Mesenchymal stem cell (in vitro differentiated cells and primary cell): ENCODE measurements around the gene OR51B4.
A peak's percentile ranks its signal among the peaks of the same experiment; 100 is the strongest.

Experiments used
- DNase-seq: peaks from one replicate; pipeline ENCODE4 v3.0.0-alpha.2; 2013
- H2AFZ ChIP-seq: one replicate; pipeline ENCODE4 v1.6.1; 2013; ENCODE audit warnings: low read depth, mild to moderate bottlenecking, control low read depth, inconsistent platforms, low read length, moderate library complexity
- H2AK5ac ChIP-seq: 2 replicates; pipeline ENCODE4 v1.6.1; 2013; ENCODE audit warnings: low read length, moderate library complexity, mild to moderate bottlenecking, inconsistent platforms; ENCODE audit not compliant: severe bottlenecking
- H2BK120ac ChIP-seq: one replicate; pipeline ENCODE4 v1.6.1; 2013; ENCODE audit warnings: low read depth, mild to moderate bottlenecking, inconsistent platforms, low read length, moderate library complexity
- H2BK12ac ChIP-seq, 2 experiments: one replicate each; pipeline ENCODE4 v1.6.1; 2013; ENCODE audit warnings: inconsistent platforms in 2 of 2, low read length in 2 of 2, mild to moderate bottlenecking in 2 of 2, moderate library complexity in 2 of 2, control low read depth in 1 of 2
- H2BK15ac ChIP-seq: one replicate; pipeline ENCODE4 v1.6.1; 2013; ENCODE audit warnings: mild to moderate bottlenecking, low read depth, inconsistent platforms; ENCODE audit not compliant: poor library complexity, severe bottlenecking
- H2BK5ac ChIP-seq: 2 replicates; pipeline ENCODE4 v1.6.1; 2013; ENCODE audit warnings: low read depth, mild to moderate bottlenecking, low read length, control low read depth, inconsistent platforms; ENCODE audit not compliant: poor library complexity, severe bottlenecking
- H3K14ac ChIP-seq, 2 experiments: one replicate each; pipeline ENCODE4 v1.6.1; 2013; ENCODE audit warnings: inconsistent platforms in 2 of 2, low read length in 2 of 2, control low read depth in 1 of 2, mild to moderate bottlenecking in 1 of 2, moderate library complexity in 1 of 2
- H3K18ac ChIP-seq, 2 experiments: one replicate each; pipeline ENCODE4 v1.6.1; 2013; ENCODE audit warnings: inconsistent platforms in 2 of 2, low read length in 2 of 2, control low read depth in 1 of 2, low read depth in 1 of 2, mild to moderate bottlenecking in 1 of 2
- H3K23ac ChIP-seq, 2 experiments: one replicate each; pipeline ENCODE4 v1.6.1; 2013; ENCODE audit warnings: inconsistent platforms in 2 of 2, low read length in 2 of 2, mild to moderate bottlenecking in 2 of 2, moderate library complexity in 2 of 2, control low read depth in 1 of 2
- H3K27ac ChIP-seq: 2 replicates; pipeline ENCODE4 v1.5.1; 2013; ENCODE audit warnings: mild to moderate bottlenecking, moderate library complexity, low read length, control low read depth, inconsistent platforms; ENCODE audit not compliant: poor library complexity, severe bottlenecking
- H3K27me3 ChIP-seq, 2 experiments: 2 replicates each; pipeline versions ENCODE4 v1.6.1 to v1.7.0; 2013; ENCODE audit warnings: low read length in 2 of 2, mild to moderate bottlenecking in 2 of 2, moderate library complexity in 2 of 2, control low read depth in 1 of 2, inconsistent platforms in 1 of 2; ENCODE audit not compliant: control insufficient read depth in 1 of 2, insufficient read depth in 1 of 2
- H3K36me3 ChIP-seq, 2 experiments: 2 replicates each; pipeline versions ENCODE4 v1.6.1 to v1.7.0; 2013; ENCODE audit warnings: low read length in 2 of 2, control low read depth in 1 of 2, inconsistent platforms in 1 of 2, low read depth in 1 of 2, mild to moderate bottlenecking in 1 of 2; ENCODE audit not compliant: insufficient read depth in 2 of 2, control insufficient read depth in 1 of 2
- H3K4ac ChIP-seq, 2 experiments: one replicate each; pipeline ENCODE4 v1.6.1; 2013; ENCODE audit warnings: inconsistent platforms in 2 of 2, low read length in 2 of 2, mild to moderate bottlenecking in 2 of 2, moderate library complexity in 2 of 2, control low read depth in 1 of 2, low read depth in 1 of 2
- H3K4me1 ChIP-seq: 2 replicates; pipeline ENCODE4 v1.6.1; 2013; ENCODE audit warnings: low read depth, low read length, control low read depth; ENCODE audit not compliant: control insufficient read depth, insufficient read depth
- H3K4me2 ChIP-seq: 2 replicates; pipeline ENCODE4 v1.6.1; 2013; ENCODE audit warnings: low read length, mild to moderate bottlenecking, inconsistent platforms; ENCODE audit not compliant: poor library complexity, severe bottlenecking
- H3K4me3 ChIP-seq, 2 experiments: 2 replicates each; pipeline versions ENCODE4 v1.5.1 to v1.7.0; 2013; ENCODE audit warnings: low read length in 2 of 2, mild to moderate bottlenecking in 2 of 2, control low read depth in 1 of 2, low read depth in 1 of 2; ENCODE audit not compliant: insufficient read depth in 1 of 2
- H3K79me1 ChIP-seq: replicated peaks from 2 replicates; pipeline ENCODE4 v1.6.1; 2013; ENCODE audit warnings: mild to moderate bottlenecking, control low read depth, low read length, inconsistent platforms; ENCODE audit not compliant: poor library complexity, severe bottlenecking
- H3K9ac ChIP-seq: 2 replicates; pipeline ENCODE4 v1.7.0; 2013; ENCODE audit warnings: mild to moderate bottlenecking, low read length, moderate library complexity
- H3K9me3 ChIP-seq: 2 replicates; pipeline ENCODE4 v1.7.0; 2013; ENCODE audit warnings: mild to moderate bottlenecking, low read length; ENCODE audit not compliant: control insufficient read depth
- H4K8ac ChIP-seq: one replicate; pipeline ENCODE4 v1.6.1; 2013; ENCODE audit warnings: inconsistent platforms, mild to moderate bottlenecking, low read length, moderate library complexity
- H4K91ac ChIP-seq: one replicate; pipeline ENCODE4 v1.6.1; 2013; ENCODE audit warnings: mild to moderate bottlenecking, low read length, inconsistent platforms
- WGBS: methylation state at CpG from one replicate; pipeline ENCODE4 v1.1.7; 2013; ENCODE audit warnings: mixed read lengths; 5-methylcytosine and 5-hydroxymethylcytosine counted together

OR51B4 gene

DNA sequence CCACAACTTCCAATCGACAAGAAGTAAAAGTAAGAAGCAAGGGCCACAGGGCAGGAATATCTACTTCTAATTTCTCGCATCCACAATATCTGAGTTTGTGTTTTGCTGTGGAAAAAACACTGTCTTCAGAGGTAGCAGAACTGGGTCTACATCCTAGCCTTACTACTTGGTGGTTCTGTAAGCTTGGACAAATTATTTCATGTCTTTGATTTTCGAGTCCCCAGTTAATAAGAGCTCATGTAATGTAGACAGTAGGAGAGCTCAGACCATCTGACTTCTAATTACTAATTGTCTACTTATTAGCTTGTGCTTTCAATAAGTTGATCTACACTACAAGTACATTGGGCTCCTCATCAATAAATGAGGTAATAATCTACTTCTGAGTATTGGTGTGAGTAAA is 18.7 kb downstream of the OR51B4 start:
- no peak overlapping the region for H3K23ac ChIP-seq
- H2AK5ac ChIP-seq: no peak overlapping the region
- no peak overlapping the region for H3K27ac ChIP-seq
- H3K27me3 ChIP-seq: no peaks in the 10 kb centered on the region
- no peak overlapping the region for H2BK5ac ChIP-seq
- no peak overlapping the region for H2AFZ ChIP-seq
- no peak overlapping the region for H2BK15ac ChIP-seq
- no peaks in the 10 kb centered on the region for H3K79me1 ChIP-seq
- no peak overlapping the region for H3K9ac ChIP-seq
- peak overlapping the region in 1 of 2 experiments; percentile 6 for H2BK12ac ChIP-seq
- H3K4ac ChIP-seq: no peak overlapping the region
- no peaks in the 10 kb centered on the region for H3K36me3 ChIP-seq
- H3K14ac ChIP-seq: no peak overlapping the region
- H3K4me3 ChIP-seq: no peak overlapping the region
- no peak overlapping the region for H3K4me2 ChIP-seq
- no peak for DNase-seq
- H4K91ac ChIP-seq: no peak overlapping the region
- H4K8ac ChIP-seq: no peak overlapping the region
- H3K18ac ChIP-seq: no peak overlapping the region
- WGBS: 100% methylated on average over 2 of the region's 3 CpGs
- H3K4me1 ChIP-seq: peaks cover 3% of the 10 kb centered on the region
- no peaks in the 10 kb centered on the region for H3K9me3 ChIP-seq
- no peak overlapping the region for H2BK120ac ChIP-seq

DNA sequence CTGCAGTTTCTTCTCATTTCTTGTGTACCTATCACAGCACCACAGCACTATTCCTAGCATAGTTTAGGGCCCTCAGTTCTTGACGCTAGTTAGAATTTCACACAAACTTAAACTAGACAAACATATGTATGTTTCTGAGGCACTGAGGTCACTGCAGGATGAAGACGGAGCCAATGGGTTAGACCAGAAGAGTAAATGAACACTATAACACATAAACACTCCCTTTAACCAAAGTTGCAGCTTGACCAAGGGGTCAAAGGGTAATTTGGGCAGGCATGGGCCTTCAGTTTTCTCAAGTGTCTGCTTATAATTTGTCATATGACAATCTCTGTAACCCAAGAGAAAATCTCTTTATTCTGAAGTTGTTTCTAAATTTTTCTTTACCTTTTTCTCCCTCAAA is 19.1 kb downstream of the OR51B4 start:
- H4K8ac ChIP-seq: no peak overlapping the region
- H3K18ac ChIP-seq: no peak overlapping the region
- H3K9ac ChIP-seq: no peak overlapping the region
- H3K36me3 ChIP-seq: no peaks in the 10 kb centered on the region
- DNase-seq: no peak
- H2BK5ac ChIP-seq: no peak overlapping the region
- 79% methylated on average over 2 of the region's 2 CpGs for WGBS
- H2BK12ac ChIP-seq: no peak overlapping the region
- no peak overlapping the region for H2BK15ac ChIP-seq
- no peak overlapping the region for H2BK120ac ChIP-seq
- H4K91ac ChIP-seq: no peak overlapping the region
- H3K4me3 ChIP-seq: no peak overlapping the region
- no peak overlapping the region for H2AFZ ChIP-seq
- no peak overlapping the region for H3K4me2 ChIP-seq
- H3K14ac ChIP-seq: no peak overlapping the region
- no peak overlapping the region for H3K23ac ChIP-seq
- peaks cover 3% of the 10 kb centered on the region for H3K4me1 ChIP-seq
- no peak overlapping the region for H2AK5ac ChIP-seq
- H3K27me3 ChIP-seq: no peaks in the 10 kb centered on the region
- no peaks in the 10 kb centered on the region for H3K79me1 ChIP-seq
- H3K9me3 ChIP-seq: no peaks in the 10 kb centered on the region
- no peak overlapping the region for H3K27ac ChIP-seq
- no peak overlapping the region for H3K4ac ChIP-seq

GRCh38 chr11:5281596-5281995 is 20.1 kb downstream of the OR51B4 start:
- no peak for DNase-seq
- Histone ChIP-seq H4K8ac (no peak overlapping the region), H3K27ac (no peak overlapping the region), H4K91ac (no peak overlapping the region), H3K9me3 (no peaks in the 10 kb centered on the region), H3K23ac (no peak overlapping the region), H2AFZ (no peak overlapping the region), H3K18ac (no peak overlapping the region), H2BK120ac (no peak overlapping the region), H2BK5ac (no peak overlapping the region), H2BK15ac (no peak overlapping the region), H3K4me2 (no peak overlapping the region), H3K9ac (no peak overlapping the region), H3K79me1 (no peaks in the 10 kb centered on the region), H3K4ac (peak overlapping the region in 1 of 2 experiments; percentile 63), H3K27me3 (no peaks in the 10 kb centered on the region), H3K4me3 (no peak overlapping the region), H2AK5ac (peak overlapping the region; percentile 5), H2BK12ac (peak overlapping the region in 1 of 2 experiments; percentile 68), H3K14ac (no peak overlapping the region), H3K4me1 (peaks cover 3% of the 10 kb centered on the region), H3K36me3 (no peaks in the 10 kb centered on the region)

- Histone ChIP-seq H3K79me1 (no peaks in the 10 kb centered on the region), H2AFZ (no peak overlapping the region), H2AK5ac (no peak overlapping the region), H3K27me3 (no peaks in the 10 kb centered on the region), H3K18ac (no peak overlapping the region), H2BK120ac (no peak overlapping the region), H3K4me3 (no peak overlapping the region), H4K8ac (no peak overlapping the region), H2BK5ac (no peak overlapping the region), H3K23ac (no peak overlapping the region), H3K4ac (no peak overlapping the region), H3K14ac (no peak overlapping the region), H3K4me2 (no peak overlapping the region), H2BK15ac (no peak overlapping the region), H4K91ac (no peak overlapping the region), H3K4me1 (peaks cover 3% of the 10 kb centered on the region), H3K9me3 (no peaks in the 10 kb centered on the region), H3K27ac (no peak overlapping the region), H3K36me3 (no peaks in the 10 kb centered on the region), H3K9ac (peak overlapping the region; percentile 10), H2BK12ac (no peak overlapping the region)
- peak; percentile 99 for DNase-seq
- WGBS: 0% methylated on average over 3 of the region's 3 CpGs
Measured at GRCh38 chr11:5280582-5281102, 21.1 kb downstream of the OR51B4 start.
